ENCODE results near the gene MGARP.

The MGARP gene

DNA sequence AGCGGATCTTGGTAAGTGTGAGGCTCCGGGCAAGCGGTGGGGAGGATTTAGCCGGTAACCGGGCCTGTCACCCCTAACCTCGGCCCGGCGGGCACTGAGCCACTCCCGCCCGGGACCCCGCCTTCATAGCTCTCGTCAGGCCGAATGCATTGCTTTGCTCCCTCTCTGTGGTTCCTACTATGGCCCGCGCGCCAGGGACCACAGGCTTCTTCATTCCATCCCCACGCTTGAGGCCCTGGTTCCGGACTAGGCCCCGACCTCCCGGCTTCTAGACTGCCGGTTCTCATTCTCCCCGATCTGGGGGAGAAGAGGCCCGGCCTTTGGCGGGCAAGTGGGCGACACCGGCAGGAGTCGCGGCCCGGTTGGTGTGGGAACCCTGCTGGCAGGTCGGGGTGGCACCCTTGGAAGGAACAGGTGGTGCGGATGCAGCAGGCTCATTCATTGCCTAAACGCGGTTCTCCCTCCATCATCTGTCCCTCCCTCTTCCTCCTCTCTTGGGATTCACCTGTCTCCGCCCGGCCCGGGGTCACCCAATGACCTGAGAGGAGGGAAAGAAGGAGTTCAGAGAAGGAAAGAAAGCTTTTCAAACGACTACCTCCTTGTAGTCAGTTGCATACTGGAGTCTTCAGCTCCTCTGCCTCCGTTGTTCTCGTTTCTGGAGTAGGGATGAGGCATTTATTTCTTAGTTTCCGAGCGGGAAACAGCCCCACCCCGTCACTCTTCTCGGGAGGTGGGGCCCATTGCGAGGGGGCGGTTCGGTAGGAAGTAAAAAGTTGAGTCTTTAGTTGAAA is 22.0 kb upstream of the MGARP start, which contains the start of gene NDUFC1 (continued):
- TF ChIP-seq, protein P1, sequence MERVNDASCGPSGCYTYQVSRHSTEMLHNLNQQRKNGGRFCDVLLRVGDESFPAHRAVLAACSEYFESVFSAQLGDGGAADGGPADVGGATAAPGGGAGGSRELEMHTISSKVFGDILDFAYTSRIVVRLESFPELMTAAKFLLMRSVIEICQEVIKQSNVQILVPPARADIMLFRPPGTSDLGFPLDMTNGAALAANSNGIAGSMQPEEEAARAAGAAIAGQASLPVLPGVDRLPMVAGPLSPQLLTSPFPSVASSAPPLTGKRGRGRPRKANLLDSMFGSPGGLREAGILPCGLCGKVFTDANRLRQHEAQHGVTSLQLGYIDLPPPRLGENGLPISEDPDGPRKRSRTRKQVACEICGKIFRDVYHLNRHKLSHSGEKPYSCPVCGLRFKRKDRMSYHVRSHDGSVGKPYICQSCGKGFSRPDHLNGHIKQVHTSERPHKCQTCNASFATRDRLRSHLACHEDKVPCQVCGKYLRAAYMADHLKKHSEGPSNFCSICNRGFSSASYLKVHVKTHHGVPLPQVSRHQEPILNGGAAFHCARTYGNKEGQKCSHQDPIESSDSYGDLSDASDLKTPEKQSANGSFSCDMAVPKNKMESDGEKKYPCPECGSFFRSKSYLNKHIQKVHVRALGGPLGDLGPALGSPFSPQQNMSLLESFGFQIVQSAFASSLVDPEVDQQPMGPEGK (tag by site-specific recombination; IDR thresholded peaks at IDR 0.05), result 0 out of 2 replicates have a peak, but pooled peaks have one; percentile 6
- TF ChIP-seq ZNF2 (tag by site-specific recombination; IDR thresholded peaks at IDR 0.05) (no peak), ZNF350 (tag by site-specific recombination; IDR thresholded peaks at IDR 0.05) (no peak), HOXD13 (CRISPR knock-in tag; IDR thresholded peaks at IDR 0.05; ENCODE audit: borderline replicate concordance) (no peak), ZNF16 (tag by site-specific recombination; IDR thresholded peaks at IDR 0.05; ENCODE audit: low read depth) (no peak), ZNF169 (tag by site-specific recombination; IDR thresholded peaks at IDR 0.05) (no peak), ZFHX2 (tag by site-specific recombination; conservative IDR thresholded peaks at IDR 0.05) (no peak), ZNF660 (tag by site-specific recombination; IDR thresholded peaks at IDR 0.05) (no peak), ZNF658 (tag by site-specific recombination; IDR thresholded peaks at IDR 0.05) (no peak), SP7 (tag by site-specific recombination; IDR thresholded peaks at IDR 0.05) (no peak), ZNF211 (tag by site-specific recombination; IDR thresholded peaks at IDR 0.05; ENCODE audit: low read depth) (no peak), GLI4 (tag by site-specific recombination; IDR thresholded peaks at IDR 0.05) (no peak), ZNF416 (tag by site-specific recombination; IDR thresholded peaks at IDR 0.05) (no peak), ZNF184 (tag by site-specific recombination; IDR thresholded peaks at IDR 0.05) (no peak), ZNF394 (tag by site-specific recombination; IDR thresholded peaks at IDR 0.05; ENCODE audit: borderline replicate concordance) (no peak), KLF9 (tag by site-specific recombination; IDR thresholded peaks at IDR 0.05; ENCODE audit: low read depth) (peak; percentile 17; the same call in 1 of the 2 replicates), SALL2 (tag by site-specific recombination; IDR thresholded peaks at IDR 0.05; ENCODE audit: borderline replicate concordance) (no peak), MEIS1 (CRISPR knock-in tag; IDR thresholded peaks at IDR 0.05; ENCODE audit: borderline replicate concordance) (no peak), ZNF701 (tag by site-specific recombination; IDR thresholded peaks at IDR 0.05) (no peak), TCF7L2 (IDR thresholded peaks at IDR 0.05; ENCODE audit: borderline replicate concordance, low read depth, low read length) (no peak), ZNF530 (tag by site-specific recombination; IDR thresholded peaks at IDR 0.05; ENCODE audit: low read depth) (no peak), ZNF155 (tag by site-specific recombination; IDR thresholded peaks at IDR 0.05) (no peak), ZNF274 (IDR thresholded peaks at IDR 0.05; ENCODE audit: low read length) (no peak), ZNF274 (tag by site-specific recombination; IDR thresholded peaks at IDR 0.05; ENCODE audit: borderline replicate concordance) (no peak), ZNF600 (tag by site-specific recombination; IDR thresholded peaks at IDR 0.05) (no peak), ZFP41 (tag by site-specific recombination; IDR thresholded peaks at IDR 0.05; ENCODE audit: borderline replicate concordance) (no peak)
- TF ChIP-seq, protein P2, sequence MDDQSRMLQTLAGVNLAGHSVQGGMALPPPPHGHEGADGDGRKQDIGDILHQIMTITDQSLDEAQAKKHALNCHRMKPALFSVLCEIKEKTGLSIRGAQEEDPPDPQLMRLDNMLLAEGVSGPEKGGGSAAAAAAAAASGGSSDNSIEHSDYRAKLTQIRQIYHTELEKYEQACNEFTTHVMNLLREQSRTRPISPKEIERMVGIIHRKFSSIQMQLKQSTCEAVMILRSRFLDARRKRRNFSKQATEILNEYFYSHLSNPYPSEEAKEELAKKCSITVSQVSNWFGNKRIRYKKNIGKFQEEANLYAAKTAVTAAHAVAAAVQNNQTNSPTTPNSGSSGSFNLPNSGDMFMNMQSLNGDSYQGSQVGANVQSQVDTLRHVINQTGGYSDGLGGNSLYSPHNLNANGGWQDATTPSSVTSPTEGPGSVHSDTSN (CRISPR knock-in tag; IDR thresholded peaks at IDR 0.05), result no peak
- TF ChIP-seq, protein P3, sequence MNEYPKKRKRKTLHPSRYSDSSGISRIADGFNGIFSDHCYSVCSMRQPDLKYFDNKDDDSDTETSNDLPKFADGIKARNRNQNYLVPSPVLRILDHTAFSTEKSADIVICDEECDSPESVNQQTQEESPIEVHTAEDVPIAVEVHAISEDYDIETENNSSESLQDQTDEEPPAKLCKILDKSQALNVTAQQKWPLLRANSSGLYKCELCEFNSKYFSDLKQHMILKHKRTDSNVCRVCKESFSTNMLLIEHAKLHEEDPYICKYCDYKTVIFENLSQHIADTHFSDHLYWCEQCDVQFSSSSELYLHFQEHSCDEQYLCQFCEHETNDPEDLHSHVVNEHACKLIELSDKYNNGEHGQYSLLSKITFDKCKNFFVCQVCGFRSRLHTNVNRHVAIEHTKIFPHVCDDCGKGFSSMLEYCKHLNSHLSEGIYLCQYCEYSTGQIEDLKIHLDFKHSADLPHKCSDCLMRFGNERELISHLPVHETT (tag by site-specific recombination; IDR thresholded peaks at IDR 0.05), result no peak
- TF ChIP-seq, protein P4, sequence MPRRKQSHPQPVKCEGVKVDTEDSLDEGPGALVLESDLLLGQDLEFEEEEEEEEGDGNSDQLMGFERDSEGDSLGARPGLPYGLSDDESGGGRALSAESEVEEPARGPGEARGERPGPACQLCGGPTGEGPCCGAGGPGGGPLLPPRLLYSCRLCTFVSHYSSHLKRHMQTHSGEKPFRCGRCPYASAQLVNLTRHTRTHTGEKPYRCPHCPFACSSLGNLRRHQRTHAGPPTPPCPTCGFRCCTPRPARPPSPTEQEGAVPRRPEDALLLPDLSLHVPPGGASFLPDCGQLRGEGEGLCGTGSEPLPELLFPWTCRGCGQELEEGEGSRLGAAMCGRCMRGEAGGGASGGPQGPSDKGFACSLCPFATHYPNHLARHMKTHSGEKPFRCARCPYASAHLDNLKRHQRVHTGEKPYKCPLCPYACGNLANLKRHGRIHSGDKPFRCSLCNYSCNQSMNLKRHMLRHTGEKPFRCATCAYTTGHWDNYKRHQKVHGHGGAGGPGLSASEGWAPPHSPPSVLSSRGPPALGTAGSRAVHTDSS (tag by site-specific recombination; IDR thresholded peaks at IDR 0.05), result peak; percentile 51; the same call in 1 of the 2 replicates
- TF ChIP-seq, protein P5, sequence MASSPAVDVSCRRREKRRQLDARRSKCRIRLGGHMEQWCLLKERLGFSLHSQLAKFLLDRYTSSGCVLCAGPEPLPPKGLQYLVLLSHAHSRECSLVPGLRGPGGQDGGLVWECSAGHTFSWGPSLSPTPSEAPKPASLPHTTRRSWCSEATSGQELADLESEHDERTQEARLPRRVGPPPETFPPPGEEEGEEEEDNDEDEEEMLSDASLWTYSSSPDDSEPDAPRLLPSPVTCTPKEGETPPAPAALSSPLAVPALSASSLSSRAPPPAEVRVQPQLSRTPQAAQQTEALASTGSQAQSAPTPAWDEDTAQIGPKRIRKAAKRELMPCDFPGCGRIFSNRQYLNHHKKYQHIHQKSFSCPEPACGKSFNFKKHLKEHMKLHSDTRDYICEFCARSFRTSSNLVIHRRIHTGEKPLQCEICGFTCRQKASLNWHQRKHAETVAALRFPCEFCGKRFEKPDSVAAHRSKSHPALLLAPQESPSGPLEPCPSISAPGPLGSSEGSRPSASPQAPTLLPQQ (tag by site-specific recombination; IDR thresholded peaks at IDR 0.05), result peak; percentile 90
- TF ChIP-seq, protein P6, sequence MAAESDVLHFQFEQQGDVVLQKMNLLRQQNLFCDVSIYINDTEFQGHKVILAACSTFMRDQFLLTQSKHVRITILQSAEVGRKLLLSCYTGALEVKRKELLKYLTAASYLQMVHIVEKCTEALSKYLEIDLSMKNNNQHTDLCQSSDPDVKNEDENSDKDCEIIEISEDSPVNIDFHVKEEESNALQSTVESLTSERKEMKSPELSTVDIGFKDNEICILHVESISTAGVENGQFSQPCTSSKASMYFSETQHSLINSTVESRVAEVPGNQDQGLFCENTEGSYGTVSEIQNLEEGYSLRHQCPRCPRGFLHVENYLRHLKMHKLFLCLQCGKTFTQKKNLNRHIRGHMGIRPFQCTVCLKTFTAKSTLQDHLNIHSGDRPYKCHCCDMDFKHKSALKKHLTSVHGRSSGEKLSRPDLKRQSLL (tag by site-specific recombination; IDR thresholded peaks at IDR 0.05), result no peak

All from HEK293 (cell line).